KMS-11 (cell line): ENCODE measurements around the gene NADK2.

Experiments used
- H2AFZ ChIP-seq: fragments of 200-600 bp; sonication (generic); 2 replicates; pipeline ENCODE4 v1.6.1; 2016; ENCODE audit warnings: antibody characterized with exemption, mixed run types, low read depth
- H3K27ac ChIP-seq: fragments of 200-600 bp; sonication (generic); 2 replicates; pipeline ENCODE4 v1.6.1; 2016; ENCODE audit warnings: mild to moderate bottlenecking, mixed run types
- H3K27me3 ChIP-seq: fragments of 200-600 bp; sonication (generic); 2 replicates; pipeline ENCODE4 v1.6.1; 2017; ENCODE audit warnings: mild to moderate bottlenecking, low read depth, mixed run types, moderate library complexity; ENCODE audit not compliant: insufficient read depth
- H3K36me3 ChIP-seq: fragments of 200-600 bp; sonication (generic); 2 replicates; pipeline ENCODE4 v1.6.1; 2017; ENCODE audit warnings: mild to moderate bottlenecking, mixed run types; ENCODE audit not compliant: insufficient read depth
- H3K4me1 ChIP-seq: fragments of 200-600 bp; sonication (generic); 2 replicates; pipeline ENCODE4 v1.6.1; 2016; ENCODE audit warnings: mild to moderate bottlenecking, low read depth, mixed run types; ENCODE audit not compliant: poor library complexity, severe bottlenecking
- H3K4me2 ChIP-seq: fragments of 200-600 bp; sonication (generic); 2 replicates; pipeline ENCODE4 v1.7.0; 2016; ENCODE audit warnings: mild to moderate bottlenecking, mixed run types
- H3K4me3 ChIP-seq: fragments of 200-600 bp; sonication (generic); IDR thresholded peaks from 2 replicates; pipeline ENCODE4 v1.6.1; 2017; ENCODE audit warnings: low read depth, low read length, mixed read lengths; ENCODE audit not compliant: insufficient read depth
- H3K79me2 ChIP-seq: fragments of 200-600 bp; sonication (generic); 2 replicates; pipeline ENCODE4 v1.6.1; 2016; ENCODE audit warnings: low read depth, mixed run types; ENCODE audit not compliant: insufficient read depth
- H3K9ac ChIP-seq: fragments of 200-600 bp; sonication (generic); 2 replicates; pipeline ENCODE4 v1.6.1; 2016; ENCODE audit warnings: mild to moderate bottlenecking, mixed run types
- H4K20me1 ChIP-seq: fragments of 200-600 bp; sonication (generic); 2 replicates; pipeline ENCODE4 v1.6.1; 2016; ENCODE audit warnings: mild to moderate bottlenecking, mixed run types; ENCODE audit not compliant: insufficient read depth
- TF ChIP-seq, protein P1 (sequence below): fragments of 200-600 bp; sonication (generic); conservative IDR thresholded peaks from 2 replicates; pipeline ENCODE4 v1.6.1; 2017; ENCODE audit warnings: low read depth, mild to moderate bottlenecking, antibody characterized with exemption, low read length, moderate library complexity, mixed read lengths

Gene NADK2

DNA sequence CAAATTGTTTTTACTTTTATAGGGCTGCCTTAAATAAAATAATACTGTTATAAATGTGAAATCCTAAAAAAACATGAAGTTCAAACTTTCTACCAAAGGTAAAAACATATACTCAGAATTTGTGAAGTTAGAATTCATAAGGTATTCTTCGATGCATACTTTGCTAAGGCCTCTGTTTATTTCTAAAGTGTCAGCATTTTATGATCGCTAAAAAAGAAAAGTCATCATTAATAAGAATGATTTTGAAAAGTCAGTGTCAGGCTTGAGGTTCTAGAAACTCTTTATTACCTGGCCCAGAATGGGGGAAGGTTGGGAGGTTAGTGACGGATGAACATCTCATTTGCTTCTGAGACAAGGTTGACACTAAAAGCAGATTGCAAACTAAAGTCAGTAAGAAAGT is 26.2 kb upstream of the NADK2 start:
- H3K4me1 ChIP-seq: no peaks in the 10 kb centered on the region
- no peaks in the 10 kb centered on the region for H3K27me3 ChIP-seq
- TF ChIP-seq, protein P1, sequence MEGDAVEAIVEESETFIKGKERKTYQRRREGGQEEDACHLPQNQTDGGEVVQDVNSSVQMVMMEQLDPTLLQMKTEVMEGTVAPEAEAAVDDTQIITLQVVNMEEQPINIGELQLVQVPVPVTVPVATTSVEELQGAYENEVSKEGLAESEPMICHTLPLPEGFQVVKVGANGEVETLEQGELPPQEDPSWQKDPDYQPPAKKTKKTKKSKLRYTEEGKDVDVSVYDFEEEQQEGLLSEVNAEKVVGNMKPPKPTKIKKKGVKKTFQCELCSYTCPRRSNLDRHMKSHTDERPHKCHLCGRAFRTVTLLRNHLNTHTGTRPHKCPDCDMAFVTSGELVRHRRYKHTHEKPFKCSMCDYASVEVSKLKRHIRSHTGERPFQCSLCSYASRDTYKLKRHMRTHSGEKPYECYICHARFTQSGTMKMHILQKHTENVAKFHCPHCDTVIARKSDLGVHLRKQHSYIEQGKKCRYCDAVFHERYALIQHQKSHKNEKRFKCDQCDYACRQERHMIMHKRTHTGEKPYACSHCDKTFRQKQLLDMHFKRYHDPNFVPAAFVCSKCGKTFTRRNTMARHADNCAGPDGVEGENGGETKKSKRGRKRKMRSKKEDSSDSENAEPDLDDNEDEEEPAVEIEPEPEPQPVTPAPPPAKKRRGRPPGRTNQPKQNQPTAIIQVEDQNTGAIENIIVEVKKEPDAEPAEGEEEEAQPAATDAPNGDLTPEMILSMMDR: no peak
- no peaks in the 10 kb centered on the region for H4K20me1 ChIP-seq
- H2AFZ ChIP-seq: no peak overlapping the region
- H3K9ac ChIP-seq: no peak overlapping the region
- H3K36me3 ChIP-seq: no peaks in the 10 kb centered on the region
- H3K79me2 ChIP-seq: no peaks in the 10 kb centered on the region
- no peak overlapping the region for H3K4me3 ChIP-seq
- no peak overlapping the region for H3K27ac ChIP-seq
- no peak overlapping the region for H3K4me2 ChIP-seq

DNA sequence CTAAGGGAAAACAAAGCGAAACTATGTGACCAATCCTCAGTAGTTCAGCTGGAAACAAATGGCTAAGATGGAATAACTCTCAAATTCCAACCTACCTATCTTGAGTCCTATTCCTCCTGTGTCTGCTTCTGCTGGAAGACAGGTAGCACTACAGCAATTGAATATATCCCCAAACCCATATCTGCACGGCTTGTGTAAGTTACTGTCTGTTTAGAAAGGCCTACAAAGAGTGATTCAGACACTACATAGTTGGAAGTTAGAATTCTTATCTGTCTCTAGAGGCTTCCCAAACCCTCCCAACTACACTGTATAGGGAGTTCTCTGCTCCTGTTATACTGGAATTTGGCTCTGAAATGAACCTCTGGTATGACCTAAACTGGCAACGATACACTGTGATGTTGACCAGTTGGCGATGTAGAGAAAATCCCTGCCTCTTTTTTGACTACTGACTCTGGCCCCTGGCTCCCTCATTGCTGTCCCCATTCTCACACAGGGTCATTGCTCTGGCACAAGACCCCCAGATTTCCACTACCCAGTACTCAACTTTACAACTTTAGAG is 22.6 kb upstream of the NADK2 start:
- no peak overlapping the region for H3K9ac ChIP-seq
- H2AFZ ChIP-seq: no peak overlapping the region

DNA sequence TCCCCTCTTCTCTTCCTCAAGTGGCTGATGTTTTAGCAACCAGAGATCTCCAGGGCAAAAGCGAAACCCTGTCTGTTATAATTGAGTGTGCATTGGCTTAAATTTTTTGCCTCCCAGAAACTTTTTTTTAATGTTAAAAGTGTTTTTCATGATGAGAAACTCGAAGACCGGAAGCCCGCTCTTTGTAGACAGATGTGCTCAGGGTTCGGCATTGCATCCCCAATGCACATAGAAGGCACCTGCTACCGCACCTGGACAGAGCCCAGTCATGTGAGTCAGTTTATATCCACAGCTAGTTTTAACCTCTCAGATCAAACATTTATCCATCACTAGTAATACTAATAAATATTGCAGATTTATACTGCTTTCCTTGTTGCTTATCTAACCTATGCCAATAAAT is 19.5 kb upstream of the NADK2 start:
- TF ChIP-seq, protein P1: no peak

More for the DNA sequence above, 22.6 kb upstream of the NADK2 start:
- Histone ChIP-seq H4K20me1 (no peaks in the 10 kb centered on the region), H3K27ac (no peak overlapping the region), H3K4me3 (no peak overlapping the region), H3K4me2 (no peak overlapping the region), H3K27me3 (no peaks in the 10 kb centered on the region), H3K36me3 (no peaks in the 10 kb centered on the region), H3K4me1 (no peaks in the 10 kb centered on the region), H3K79me2 (no peaks in the 10 kb centered on the region)
- TF ChIP-seq, protein P1: no peak

DNA sequence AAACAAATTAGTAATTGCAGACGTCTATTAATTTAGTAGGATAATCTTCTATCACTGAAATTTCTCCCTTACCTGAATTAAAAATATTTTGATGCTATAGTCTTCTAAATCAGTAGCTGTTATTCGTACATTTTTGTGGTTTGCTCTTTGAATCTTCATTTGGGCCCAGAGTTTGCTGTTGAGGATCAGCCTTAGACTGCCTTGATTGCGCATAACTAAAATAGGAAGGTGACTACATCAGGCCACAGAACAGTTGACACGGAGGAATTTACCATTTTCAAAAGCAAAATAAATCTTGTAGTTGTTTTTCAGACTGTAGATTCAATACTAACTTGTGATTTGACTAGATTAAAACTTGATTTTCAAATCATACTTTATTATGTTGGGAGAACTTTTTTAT is 11.8 kb upstream of the NADK2 start:
- H4K20me1 ChIP-seq: no peaks in the 10 kb centered on the region
- no peaks in the 10 kb centered on the region for H3K36me3 ChIP-seq
- no peaks in the 10 kb centered on the region for H3K4me1 ChIP-seq
- H3K27me3 ChIP-seq: no peaks in the 10 kb centered on the region
- no peak overlapping the region for H3K4me3 ChIP-seq
- H3K9ac ChIP-seq: no peak overlapping the region
- no peak overlapping the region for H3K27ac ChIP-seq
- no peak overlapping the region for H2AFZ ChIP-seq
- no peak overlapping the region for H3K4me2 ChIP-seq
- TF ChIP-seq, protein P1: no peak
- no peaks in the 10 kb centered on the region for H3K79me2 ChIP-seq

More for the DNA sequence above, 19.5 kb upstream of the NADK2 start:
- Histone ChIP-seq H3K27ac (no peak overlapping the region), H3K79me2 (no peaks in the 10 kb centered on the region), H3K4me2 (no peak overlapping the region), H3K4me3 (no peak overlapping the region), H2AFZ (no peak overlapping the region), H3K4me1 (no peaks in the 10 kb centered on the region), H3K27me3 (no peaks in the 10 kb centered on the region), H3K36me3 (no peaks in the 10 kb centered on the region), H3K9ac (no peak overlapping the region), H4K20me1 (no peaks in the 10 kb centered on the region)
